OCI-LY7 (cell line): Measurements from ENCODE around the gene KCNMA1. TPM values are rescaled to one million over a fixed set of nuclear protein-coding genes. Genes with fewer than 3 reads are reported as not detected.

ENCODE experiments used
- BruUV-seq: library from RNA; stranded (reverse); fragments of 400-500 nt; replicated peaks from 2 replicates; lab custom pipeline; 2021; lab: Mats Ljungman, UMichigan
- CTCF ChIA-PET: fragments of 300-600 bp; sonication (Branson Sonifier 250); formaldehyde crosslinking; loops from one replicate; lab custom pipeline; 2022; ENCODE audit warnings: antibody characterized with exemption; ENCODE audit not compliant: unreplicated experiment; lab: Charles Lee
- POLR2A ChIA-PET: fragments of 300-600 bp; sonication (Branson Sonifier 250); formaldehyde crosslinking; loops from one replicate; lab custom pipeline; 2022; ENCODE audit warnings: antibody characterized with exemption; lab: Charles Lee
- DNase-seq: peaks from one replicate; pipeline ENCODE4 v3.0.0-alpha.2; 2015; ENCODE audit warnings: low spot score
- H2AFZ ChIP-seq: fragments of 200-600 bp; sonication (generic), shearing (Covaris generic); 2 replicates; pipeline ENCODE4 v1.6.1; 2014; ENCODE audit warnings: mild to moderate bottlenecking, antibody characterized with exemption, low read length, moderate library complexity
- H3K27ac ChIP-seq: fragments of 200-600 bp; sonication (generic); 2 replicates; pipeline ENCODE4 v1.5.1; 2014; ENCODE audit warnings: mixed run types, low read depth, mild to moderate bottlenecking, moderate library complexity, low read length, inconsistent platforms; ENCODE audit not compliant: poor library complexity, severe bottlenecking
- H3K36me3 ChIP-seq: fragments of 200-600 bp; sonication (generic); 2 replicates; pipeline ENCODE4 v1.6.1; 2014; ENCODE audit warnings: mild to moderate bottlenecking, antibody characterized with exemption, low read length, moderate library complexity, mixed read lengths; ENCODE audit not compliant: insufficient read depth
- H3K4me1 ChIP-seq: fragments of 200-600 bp; sonication (generic); 2 replicates; pipeline ENCODE4 v1.5.1; 2014; ENCODE audit warnings: mild to moderate bottlenecking, low read length; ENCODE audit not compliant: insufficient read depth, poor library complexity, severe bottlenecking
- H3K4me2 ChIP-seq: fragments of 200-600 bp; sonication (generic); 2 replicates; pipeline ENCODE4 v1.6.1; 2014; ENCODE audit warnings: mild to moderate bottlenecking, low read length
- H3K4me3 ChIP-seq: fragments of 200-600 bp; sonication (generic); 2 replicates; pipeline ENCODE4 v1.5.1; 2014; ENCODE audit warnings: mild to moderate bottlenecking, low read depth, low read length; ENCODE audit not compliant: poor library complexity, severe bottlenecking
- H3K79me2 ChIP-seq: fragments of 200-600 bp; sonication (generic); 2 replicates; pipeline ENCODE4 v1.6.1; 2016; ENCODE audit warnings: low read depth, mild to moderate bottlenecking, low read length, moderate library complexity, mixed read lengths; ENCODE audit not compliant: insufficient read depth
- H3K9me2 ChIP-seq: fragments of 200-600 bp; sonication (generic); 2 replicates; pipeline ENCODE4 v1.6.1; 2016; ENCODE audit warnings: mild to moderate bottlenecking, low read length, mixed read lengths; ENCODE audit not compliant: insufficient read depth
- H3K9me3 ChIP-seq: fragments of 200-600 bp; sonication (generic); 2 replicates; pipeline ENCODE4 v1.6.1; 2014; ENCODE audit warnings: mild to moderate bottlenecking, mixed run types, low read length, mixed read lengths
- H4K20me1 ChIP-seq: fragments of 200-600 bp; sonication (generic); 2 replicates; pipeline ENCODE4 v1.6.1; 2014; ENCODE audit warnings: mild to moderate bottlenecking, antibody characterized with exemption, low read length, moderate library complexity, mixed read lengths; ENCODE audit not compliant: insufficient read depth
- EZH2phosphoT487 ChIP-seq: fragments of 200-600 bp; sonication (generic); IDR thresholded peaks from 2 replicates; pipeline ENCODE4 v1.6.1; 2018; ENCODE audit warnings: low read depth, borderline replicate concordance, mild to moderate bottlenecking, mixed run types, antibody characterized with exemption, low read length, moderate library complexity, mixed read lengths
- intact Hi-C: fragments of 100-400 bp; cut with micrococcal nuclease; formaldehyde crosslinking; loops from one replicate; pipeline ENCODE4 v1.10.0; 2022; ENCODE audit not compliant: unreplicated experiment
- total RNA-seq, 2 experiments: library from RNA; depleted of rRNA in 1 of 2; stranded (reverse); fragments of >200 nt in 1 of 2; shearing (Covaris generic) in 1 of 2; gene quantifications; 2 replicates each; pipeline ENCODE4 v1.2.3, GENCODE V29; 2014 to 2022
- TF ChIP-seq, protein P1 (sequence below): fragments of 200-600 bp; sonication (generic); conservative IDR thresholded peaks from 2 replicates; pipeline ENCODE4 v1.5.1; 2014; ENCODE audit warnings: mild to moderate bottlenecking, antibody characterized with exemption, low read length, moderate library complexity, mixed read lengths

Gene KCNMA1
- total RNA-seq, 2 experiments from 2014 or later: not detected

DNA sequence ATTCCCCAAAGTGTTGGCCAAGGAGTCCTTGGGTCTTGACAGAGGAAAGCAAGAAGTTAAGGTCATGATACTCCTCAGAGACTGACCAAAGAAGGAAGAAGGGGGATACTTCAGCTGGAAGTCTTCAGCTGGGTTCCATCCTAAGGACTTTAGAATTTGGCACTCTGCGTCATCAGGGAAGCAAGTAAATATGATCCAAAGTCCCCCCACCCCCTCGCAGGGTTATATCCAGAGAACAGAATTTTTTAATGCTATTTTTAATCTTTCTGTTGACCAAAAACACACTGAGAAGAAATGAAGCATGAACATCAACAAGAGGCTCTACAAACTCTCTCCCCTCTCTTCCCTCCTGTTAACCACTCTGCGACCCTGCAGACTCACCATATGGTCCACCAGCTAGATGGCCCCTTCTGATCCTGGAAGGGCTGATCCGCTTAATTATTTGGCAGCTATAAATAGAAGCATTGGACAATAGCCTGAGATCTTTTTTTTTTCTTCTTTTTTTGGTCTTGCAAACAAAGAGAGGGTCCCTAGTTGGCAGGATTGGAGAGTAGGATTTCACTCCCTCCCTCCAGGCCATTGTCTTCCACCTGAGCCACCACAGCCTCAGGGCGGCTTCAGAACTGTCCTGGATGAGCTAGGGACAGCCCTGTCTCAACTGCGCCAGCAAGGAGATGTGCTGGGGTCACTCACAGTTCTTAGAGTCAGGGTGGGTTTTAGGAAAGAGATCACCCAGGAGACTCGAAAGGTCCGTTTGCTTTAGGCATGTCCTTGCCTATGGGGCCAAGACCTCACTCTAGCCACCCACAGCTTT is 196.0 kb downstream of the KCNMA1 start:
- DNase-seq: no peak
- no peak for TF ChIP-seq EZH2phosphoT487
- TF ChIP-seq, protein P1, sequence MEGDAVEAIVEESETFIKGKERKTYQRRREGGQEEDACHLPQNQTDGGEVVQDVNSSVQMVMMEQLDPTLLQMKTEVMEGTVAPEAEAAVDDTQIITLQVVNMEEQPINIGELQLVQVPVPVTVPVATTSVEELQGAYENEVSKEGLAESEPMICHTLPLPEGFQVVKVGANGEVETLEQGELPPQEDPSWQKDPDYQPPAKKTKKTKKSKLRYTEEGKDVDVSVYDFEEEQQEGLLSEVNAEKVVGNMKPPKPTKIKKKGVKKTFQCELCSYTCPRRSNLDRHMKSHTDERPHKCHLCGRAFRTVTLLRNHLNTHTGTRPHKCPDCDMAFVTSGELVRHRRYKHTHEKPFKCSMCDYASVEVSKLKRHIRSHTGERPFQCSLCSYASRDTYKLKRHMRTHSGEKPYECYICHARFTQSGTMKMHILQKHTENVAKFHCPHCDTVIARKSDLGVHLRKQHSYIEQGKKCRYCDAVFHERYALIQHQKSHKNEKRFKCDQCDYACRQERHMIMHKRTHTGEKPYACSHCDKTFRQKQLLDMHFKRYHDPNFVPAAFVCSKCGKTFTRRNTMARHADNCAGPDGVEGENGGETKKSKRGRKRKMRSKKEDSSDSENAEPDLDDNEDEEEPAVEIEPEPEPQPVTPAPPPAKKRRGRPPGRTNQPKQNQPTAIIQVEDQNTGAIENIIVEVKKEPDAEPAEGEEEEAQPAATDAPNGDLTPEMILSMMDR: no peak
- Histone ChIP-seq H4K20me1 (no peaks in the 10 kb centered on the region), H3K4me3 (no peak overlapping the region), H3K4me1 (no peaks in the 10 kb centered on the region), H3K27ac (no peak overlapping the region), H3K9me2 (no peaks in the 10 kb centered on the region), H3K9me3 (no peaks in the 10 kb centered on the region), H3K36me3 (no peaks in the 10 kb centered on the region), H2AFZ (no peak overlapping the region), H3K79me2 (no peaks in the 10 kb centered on the region), H3K4me2 (no peak overlapping the region)
- POLR2A ChIA-PET: no interaction called here
- intact Hi-C loops: no loop called here
- BruUV-seq: no TSS peak
- CTCF ChIA-PET: no interaction called here

DNA sequence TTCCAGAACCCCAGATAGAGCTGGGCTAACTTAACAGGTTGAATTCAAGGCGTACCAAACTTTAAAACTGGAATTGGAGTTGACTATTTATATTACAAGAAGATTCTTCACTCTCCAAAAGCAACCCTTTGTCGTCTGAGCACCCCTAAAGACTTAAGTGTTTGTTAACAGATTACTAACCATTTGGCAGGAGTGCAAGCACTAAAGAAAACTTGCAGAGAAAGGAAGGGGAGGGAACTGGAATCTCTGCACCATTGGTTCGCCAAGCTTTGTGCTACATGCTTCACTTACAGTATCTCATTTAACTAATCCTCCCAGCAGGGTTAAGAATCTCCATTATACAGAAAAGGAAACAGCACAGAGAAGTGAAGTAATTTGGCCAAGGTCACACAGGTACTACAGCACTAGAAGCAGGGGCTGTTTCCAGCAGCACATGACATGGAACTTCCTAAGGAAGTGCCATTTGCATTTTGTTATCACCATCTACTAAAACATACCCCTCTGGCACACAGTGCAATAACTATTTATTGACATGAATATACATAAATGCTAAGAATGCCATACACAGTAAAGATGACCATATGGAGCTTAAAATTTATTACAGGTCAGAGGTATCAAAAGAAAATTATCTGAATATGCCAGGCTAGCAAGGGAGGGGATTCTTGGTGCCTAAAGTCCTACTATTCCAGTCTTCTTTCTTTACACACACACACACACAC is 201.2 kb downstream of the KCNMA1 start:
- no peak for TF ChIP-seq EZH2phosphoT487
- TF ChIP-seq, protein P1: no peak
- no TSS peak for BruUV-seq
- H3K27ac ChIP-seq: no peak overlapping the region
- DNase-seq: no peak
- no peak overlapping the region for H3K4me2 ChIP-seq
- ChIA-PET POLR2A (no interaction called here), CTCF (no interaction called here)
- no peak overlapping the region for H3K4me3 ChIP-seq
- H4K20me1 ChIP-seq: no peaks in the 10 kb centered on the region
- H2AFZ ChIP-seq: no peak overlapping the region
- H3K9me2 ChIP-seq: no peaks in the 10 kb centered on the region
- no peaks in the 10 kb centered on the region for H3K9me3 ChIP-seq
- no peaks in the 10 kb centered on the region for H3K79me2 ChIP-seq
- intact Hi-C loops: no loop called here
- no peaks in the 10 kb centered on the region for H3K4me1 ChIP-seq
- no peaks in the 10 kb centered on the region for H3K36me3 ChIP-seq

DNA sequence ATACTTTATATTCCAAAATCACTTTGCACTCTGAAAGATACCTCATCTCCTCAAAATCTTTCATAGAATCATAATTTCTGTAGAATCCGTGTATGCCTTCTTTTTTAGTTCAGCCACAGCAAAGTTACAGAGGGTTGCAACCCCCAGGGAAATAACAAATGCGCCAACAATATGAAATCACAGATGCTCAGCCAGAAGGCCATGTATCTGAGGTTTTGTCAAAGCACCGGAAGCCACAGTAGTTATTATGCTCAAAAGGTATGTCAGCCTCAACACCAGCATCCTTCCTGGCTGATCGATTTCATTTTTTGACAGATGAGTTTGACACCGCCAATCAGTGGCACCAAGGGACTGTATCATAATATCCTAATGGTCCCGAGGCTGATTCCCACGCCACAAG is 204.1 kb downstream of the KCNMA1 start:
- DNase-seq: no peak
- CTCF ChIA-PET: no interaction called here
- Histone ChIP-seq H3K9me3 (no peaks in the 10 kb centered on the region), H4K20me1 (no peaks in the 10 kb centered on the region), H2AFZ (no peak overlapping the region), H3K9me2 (no peaks in the 10 kb centered on the region), H3K79me2 (no peaks in the 10 kb centered on the region), H3K4me2 (no peak overlapping the region), H3K36me3 (no peaks in the 10 kb centered on the region), H3K4me1 (no peaks in the 10 kb centered on the region), H3K4me3 (no peak overlapping the region), H3K27ac (no peak overlapping the region)
- intact Hi-C loops: no loop called here
- TF ChIP-seq, protein P1: no peak
- TF ChIP-seq EZH2phosphoT487: no peak
- POLR2A ChIA-PET: no interaction called here
- no TSS peak for BruUV-seq
